Stimulated activated CD8-positive, alpha-beta memory T cell treated with anti-CD3 and anti-CD28 coated beads, Interleukin-7, amount 100 ng/mL, for 48 hours (primary cell): ENCODE data around the gene MAPT.
A peak's percentile ranks its signal among the peaks of the same experiment; 100 is the strongest.

Experiments
- DNase-seq, 2 donors: peaks; one replicate each; pipeline ENCODE4 v3.0.0-alpha.2; 2020; ENCODE audit warnings: low read depth in 1 of 2; ENCODE audit errors: extremely low read depth in 1 of 2

Gene MAPT

GRCh38 chr17:45986056-45986455 is 91.7 kb downstream of the MAPT start:
- no peak for DNase-seq

DNA sequence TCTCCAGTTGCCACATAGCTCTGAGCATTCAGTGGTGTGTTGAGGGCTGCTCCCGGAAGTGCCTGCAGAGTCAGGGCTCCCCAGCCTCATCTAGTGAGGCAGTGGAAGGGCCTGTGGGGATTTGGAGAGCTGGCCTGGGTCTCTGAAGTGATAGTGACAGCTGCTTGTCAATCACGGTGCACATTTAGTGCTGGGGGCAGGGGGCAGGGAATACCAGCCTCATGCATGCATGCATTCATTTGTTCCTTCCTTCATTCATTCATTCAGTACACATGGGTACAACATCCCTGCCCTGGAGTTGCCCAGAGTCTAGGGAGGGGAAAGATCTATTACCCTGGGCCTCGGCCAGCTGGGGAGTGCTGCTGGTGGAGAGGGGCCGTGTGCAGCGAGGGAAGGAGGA is 93.4 kb downstream of the MAPT start:
- no peak for DNase-seq

DNA sequence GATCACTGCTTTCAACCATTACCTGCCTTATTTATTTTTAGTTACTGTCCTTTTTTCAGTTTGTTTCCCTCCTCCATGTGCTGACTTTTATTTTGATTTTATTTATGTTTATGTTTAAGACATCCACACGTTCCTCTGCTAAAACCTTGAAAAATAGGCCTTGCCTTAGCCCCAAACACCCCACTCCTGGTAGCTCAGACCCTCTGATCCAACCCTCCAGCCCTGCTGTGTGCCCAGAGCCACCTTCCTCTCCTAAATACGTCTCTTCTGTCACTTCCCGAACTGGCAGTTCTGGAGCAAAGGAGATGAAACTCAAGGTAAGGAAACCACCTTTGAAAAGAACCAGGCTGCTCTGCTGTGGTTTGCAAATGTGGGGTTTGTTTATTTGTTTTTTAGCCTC is 95.4 kb downstream of the MAPT start:
- no peak for DNase-seq

- no peak for DNase-seq
These were observed 96.5 kb downstream of the MAPT start for GRCh38 chr17:45990886-45991285.

DNA sequence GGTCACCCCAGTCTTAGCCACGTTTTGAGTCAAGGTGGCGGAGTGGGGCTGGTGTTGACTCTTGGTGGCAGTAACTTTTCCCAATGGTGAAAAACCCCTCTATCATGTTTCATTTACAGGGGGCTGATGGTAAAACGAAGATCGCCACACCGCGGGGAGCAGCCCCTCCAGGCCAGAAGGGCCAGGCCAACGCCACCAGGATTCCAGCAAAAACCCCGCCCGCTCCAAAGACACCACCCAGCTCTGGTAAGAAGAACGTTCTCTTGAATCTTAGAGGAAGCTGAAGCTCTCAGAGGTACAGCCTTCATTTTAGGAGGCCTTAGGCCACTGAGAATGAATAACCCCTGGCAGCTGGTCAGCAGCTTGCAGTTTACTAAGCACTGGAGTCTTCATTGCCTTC is 97.0 kb downstream of the MAPT start:
- DNase-seq, result no peak

GRCh38 chr17:45992175-45992574 is 97.8 kb downstream of the MAPT start:
- no peak for DNase-seq

DNA sequence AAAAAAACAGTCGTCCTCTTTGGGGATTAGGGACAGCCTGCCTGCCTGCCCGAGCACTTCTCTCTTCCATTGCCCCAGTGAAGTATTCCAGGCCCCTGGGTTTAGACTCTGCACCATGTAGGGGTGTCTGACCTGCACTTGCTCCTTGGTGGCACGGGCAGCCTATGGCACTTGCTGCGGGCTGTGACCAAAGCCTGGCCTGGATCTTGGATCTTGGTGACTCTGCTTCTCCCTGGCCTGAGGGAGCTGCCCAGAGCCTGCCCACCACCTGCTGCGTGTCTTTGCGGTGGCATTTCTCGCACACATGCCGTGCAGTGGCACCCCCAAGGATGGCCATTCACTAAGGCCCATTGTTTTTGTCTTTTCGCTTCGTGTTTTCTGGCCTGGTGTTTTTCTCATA is 98.5 kb downstream of the MAPT start:
- no peak for DNase-seq

GRCh38 chr17:45993962-45994627 is 99.7 kb downstream of the MAPT start:
- no peak for DNase-seq

- no peak for DNase-seq
These were observed 100.6 kb downstream of the MAPT start for GRCh38 chr17:45994987-45995386.

DNA sequence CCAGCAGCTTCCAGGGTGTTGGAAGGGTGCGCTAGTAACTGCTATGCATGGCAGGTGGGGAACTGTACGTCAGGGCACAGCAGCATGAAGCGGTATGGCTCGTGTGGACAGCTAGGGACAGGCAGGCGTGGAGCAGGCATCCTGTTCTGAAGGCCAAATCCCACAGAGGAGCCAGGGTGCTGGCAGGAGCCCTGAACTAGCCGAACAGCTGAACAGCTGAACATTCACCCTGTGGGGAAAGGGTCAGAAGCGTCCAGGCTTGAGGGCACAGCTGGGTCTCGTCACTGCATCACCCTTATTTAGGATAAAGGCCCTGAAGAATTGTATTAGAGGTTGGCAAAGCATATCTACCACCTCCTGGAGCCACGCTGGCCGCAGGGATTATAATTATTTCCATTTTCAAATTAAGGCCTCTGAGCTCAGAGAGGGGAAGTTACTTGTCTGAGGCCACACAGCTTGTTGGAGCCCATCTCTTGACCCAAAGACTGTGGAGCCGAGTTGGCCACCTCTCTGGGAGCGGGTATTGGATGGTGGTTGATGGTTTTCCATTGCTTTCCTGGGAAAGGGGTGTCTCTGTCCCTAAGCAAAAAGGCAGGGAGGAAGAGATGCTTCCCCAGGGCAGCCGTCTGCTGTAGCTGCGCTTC is 101.4 kb downstream of the MAPT start:
- no peak for DNase-seq

- no peak for DNase-seq
These were observed 102.1 kb downstream of the MAPT start for GRCh38 chr17:45996282-45996937.

DNA sequence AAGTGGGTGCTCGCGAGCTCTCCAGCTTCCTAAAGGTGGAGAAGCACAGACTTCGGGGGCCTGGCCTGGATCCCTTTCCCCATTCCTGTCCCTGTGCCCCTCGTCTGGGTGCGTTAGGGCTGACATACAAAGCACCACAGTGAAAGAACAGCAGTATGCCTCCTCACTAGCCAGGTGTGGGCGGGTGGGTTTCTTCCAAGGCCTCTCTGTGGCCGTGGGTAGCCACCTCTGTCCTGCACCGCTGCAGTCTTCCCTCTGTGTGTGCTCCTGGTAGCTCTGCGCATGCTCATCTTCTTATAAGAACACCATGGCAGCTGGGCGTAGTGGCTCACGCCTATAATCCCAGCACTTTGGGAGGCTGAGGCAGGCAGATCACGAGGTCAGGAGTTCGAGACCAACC is 102.8 kb downstream of the MAPT start:
- DNase-seq, result no peak

DNA sequence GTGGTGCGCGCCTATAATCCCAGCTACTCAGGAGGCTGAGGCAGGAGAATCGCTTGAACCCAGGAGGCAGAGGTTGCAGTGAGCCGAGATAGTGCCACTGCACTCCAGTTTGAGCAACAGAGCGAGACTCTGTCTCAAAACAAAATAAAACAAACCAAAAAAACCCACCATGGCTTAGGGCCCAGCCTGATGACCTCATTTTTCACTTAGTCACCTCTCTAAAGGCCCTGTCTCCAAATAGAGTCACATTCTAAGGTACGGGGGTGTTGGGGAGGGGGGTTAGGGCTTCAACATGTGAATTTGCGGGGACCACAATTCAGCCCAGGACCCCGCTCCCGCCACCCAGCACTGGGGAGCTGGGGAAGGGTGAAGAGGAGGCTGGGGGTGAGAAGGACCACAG is 103.3 kb downstream of the MAPT start:
- no peak for DNase-seq

DNA sequence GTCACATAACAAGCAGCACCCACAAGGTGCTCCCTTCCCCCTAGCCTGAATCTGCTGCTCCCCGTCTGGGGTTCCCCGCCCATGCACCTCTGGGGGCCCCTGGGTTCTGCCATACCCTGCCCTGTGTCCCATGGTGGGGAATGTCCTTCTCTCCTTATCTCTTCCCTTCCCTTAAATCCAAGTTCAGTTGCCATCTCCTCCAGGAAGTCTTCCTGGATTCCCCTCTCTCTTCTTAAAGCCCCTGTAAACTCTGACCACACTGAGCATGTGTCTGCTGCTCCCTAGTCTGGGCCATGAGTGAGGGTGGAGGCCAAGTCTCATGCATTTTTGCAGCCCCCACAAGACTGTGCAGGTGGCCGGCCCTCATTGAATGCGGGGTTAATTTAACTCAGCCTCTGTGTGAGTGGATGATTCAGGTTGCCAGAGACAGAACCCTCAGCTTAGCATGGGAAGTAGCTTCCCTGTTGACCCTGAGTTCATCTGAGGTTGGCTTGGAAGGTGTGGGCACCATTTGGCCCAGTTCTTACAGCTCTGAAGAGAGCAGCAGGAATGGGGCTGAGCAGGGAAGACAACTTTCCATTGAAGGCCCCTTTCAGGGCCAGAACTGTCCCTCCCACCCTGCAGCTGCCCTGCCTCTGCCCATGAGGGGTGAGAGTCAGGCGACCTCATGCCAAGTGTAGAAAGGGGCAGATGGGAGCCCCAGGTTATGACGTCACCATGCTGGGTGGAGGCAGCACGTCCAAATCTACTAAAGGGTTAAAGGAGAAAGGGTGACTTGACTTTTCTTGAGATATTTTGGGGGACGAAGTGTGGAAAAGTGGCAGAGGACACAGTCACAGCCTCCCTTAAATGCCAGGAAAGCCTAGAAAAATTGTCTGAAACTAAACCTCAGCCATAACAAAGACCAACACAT is 104.9 kb downstream of the MAPT start, which contains the start of gene STH:
Gene STH, plus strand, starts transcription at position 264 of the 913 bp plus-strand sequence. Its CDS starts 30 bp downstream, at position 294.
- no peak for DNase-seq

- DNase-seq, result no peak
These were observed 105.5 kb downstream of the MAPT start for GRCh38 chr17:45999900-46000290.

- no peak for DNase-seq
These were observed 105.9 kb downstream of the MAPT start for GRCh38 chr17:46000292-46000691.

GRCh38 chr17:46000757-46001156 is 106.4 kb downstream of the MAPT start:
- no peak for DNase-seq

- DNase-seq, result no peak
These were observed 107.3 kb downstream of the MAPT start for GRCh38 chr17:46001390-46002310.

DNA sequence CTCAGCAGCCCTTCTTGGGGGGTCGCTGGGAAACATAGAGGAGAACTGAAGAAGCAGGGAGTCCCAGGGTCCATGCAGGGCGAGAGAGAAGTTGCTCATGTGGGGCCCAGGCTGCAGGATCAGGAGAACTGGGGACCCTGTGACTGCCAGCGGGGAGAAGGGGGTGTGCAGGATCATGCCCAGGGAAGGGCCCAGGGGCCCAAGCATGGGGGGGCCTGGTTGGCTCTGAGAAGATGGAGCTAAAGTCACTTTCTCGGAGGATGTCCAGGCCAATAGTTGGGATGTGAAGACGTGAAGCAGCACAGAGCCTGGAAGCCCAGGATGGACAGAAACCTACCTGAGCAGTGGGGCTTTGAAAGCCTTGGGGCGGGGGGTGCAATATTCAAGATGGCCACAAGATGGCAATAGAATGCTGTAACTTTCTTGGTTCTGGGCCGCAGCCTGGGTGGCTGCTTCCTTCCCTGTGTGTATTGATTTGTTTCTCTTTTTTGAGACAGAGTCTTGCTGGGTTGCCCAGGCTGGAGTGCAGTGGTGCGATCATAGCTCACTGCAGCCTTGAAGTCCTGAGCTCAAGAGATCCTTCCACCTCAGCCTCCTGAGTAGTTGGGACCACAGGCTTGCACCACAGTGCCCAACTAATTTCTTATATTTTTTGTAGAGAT is 108.1 kb downstream of the MAPT start:
- peak; percentile 19 to 23 for DNase-seq

- no peak for DNase-seq
These were observed 108.6 kb downstream of the MAPT start for GRCh38 chr17:46002973-46003316.
